GM19351 (cell line): Measurements from ENCODE around the gene RAB33B.
"Not testable (repeated sequence)": the region's sequence is repeated elsewhere in the genome, so short reads cannot be mapped to it uniquely, and the experiment has no call there.

Source experiments
- ATAC-seq: cut with Tn5 transposase; IDR thresholded peaks from one replicate; pipeline ENCODE4 v1.9.1; 2021; ENCODE audit warnings: mild to moderate bottlenecking, moderate library complexity; ENCODE audit not compliant: unreplicated experiment

The RAB33B gene

GRCh38 chr4:139461022-139461628 is 7.2 kb downstream of the RAB33B start:
- no peak for ATAC-seq

- not testable (repeated sequence) for ATAC-seq
Measured at GRCh38 chr4:139464512-139464911, 10.6 kb downstream of the RAB33B start.

GRCh38 chr4:139465922-139466321 is 12.0 kb downstream of the RAB33B start:
- ATAC-seq = no peak

- not testable (repeated sequence) for ATAC-seq
Measured at GRCh38 chr4:139468756-139469155, 14.8 kb downstream of the RAB33B start.

GRCh38 chr4:139469216-139469615 is 15.3 kb downstream of the RAB33B start:
- no peak for ATAC-seq

- no peak for ATAC-seq
Measured at GRCh38 chr4:139469869-139470268, 15.9 kb downstream of the RAB33B start.

- ATAC-seq = no peak
Measured at GRCh38 chr4:139470295-139470694, 16.4 kb downstream of the RAB33B start.

GRCh38 chr4:139470997-139471665 is 17.2 kb downstream of the RAB33B start:
- no peak for ATAC-seq

GRCh38 chr4:139472852-139473251 is 18.9 kb downstream of the RAB33B start:
- ATAC-seq = no peak

- ATAC-seq = no peak
Measured at GRCh38 chr4:139476363-139476762, 22.4 kb downstream of the RAB33B start.

GRCh38 chr4:139481465-139481864 is 27.5 kb downstream of the RAB33B start:
- no peak for ATAC-seq

GRCh38 chr4:139483000-139483399 is 29.1 kb downstream of the RAB33B start:
- ATAC-seq = no peak

GRCh38 chr4:139484783-139485311 is 30.9 kb downstream of the RAB33B start:
- no peak for ATAC-seq

GRCh38 chr4:139488442-139488841 is 34.5 kb downstream of the RAB33B start:
- no peak for ATAC-seq

GRCh38 chr4:139489638-139490037 is 35.7 kb downstream of the RAB33B start:
- ATAC-seq = no peak

GRCh38 chr4:139492429-139492828 is 38.5 kb downstream of the RAB33B start:
- ATAC-seq = no peak

GRCh38 chr4:139493176-139493575 is 39.3 kb downstream of the RAB33B start:
- no peak for ATAC-seq

- ATAC-seq = no peak
Measured at GRCh38 chr4:139499186-139499585, 45.3 kb downstream of the RAB33B start.

GRCh38 chr4:139501117-139501516 is 47.2 kb downstream of the RAB33B start:
- ATAC-seq = no peak

GRCh38 chr4:139501527-139501926 is 47.6 kb downstream of the RAB33B start:
- ATAC-seq = no peak

GRCh38 chr4:139501927-139502899 is 48.3 kb downstream of the RAB33B start:
- ATAC-seq = no peak
